ENCODE results near the gene CUL5. TPM values are rescaled to one million over a fixed set of nuclear protein-coding genes. Genes with fewer than 3 reads are reported as not detected.

Gene CUL5
- total RNA-seq, 1 experiment from 2014 or later = 37.7 TPM

GRCh38 chr11:107961480-107961879 is 47.2 kb upstream of the CUL5 start:
- Histone ChIP-seq H3K4me1 (ENCODE audit: insufficient read depth, low read length) (no peaks in the 10 kb centered on the region), H3K9me3 (ENCODE audit: control insufficient read depth, low read depth, low read length) (no peaks in the 10 kb centered on the region), H2BK20ac (ENCODE audit: low read depth, low read length, poor library complexity, severe bottlenecking) (no peak overlapping the region), H2BK5ac (ENCODE audit: insufficient read length, low read length) (no peak overlapping the region), H3K27me3 (ENCODE audit: insufficient read depth, low read length) (no peaks in the 10 kb centered on the region), H4K20me1 (ENCODE audit: control insufficient read depth, insufficient read depth, insufficient read length) (no peaks in the 10 kb centered on the region), H4K8ac (replicated peaks; ENCODE audit: insufficient read length, low read depth, low read length) (no peak overlapping the region), H3K23ac (ENCODE audit: insufficient read length, low read depth, low read length) (no peak overlapping the region), H4K91ac (ENCODE audit: insufficient read length, low read depth, low read length) (no peak overlapping the region), H2BK120ac (ENCODE audit: low read depth, low read length, poor library complexity, severe bottlenecking) (no peak overlapping the region), H2AFZ (ENCODE audit: low read length) (no peak overlapping the region), H3T11ph (ENCODE audit: low read length) (no peak overlapping the region), H2AK5ac (ENCODE audit: insufficient read length, low read length) (no peak overlapping the region), H3K56ac (ENCODE audit: insufficient read length, low read depth, low read length) (no peak overlapping the region), H3K4me2 (ENCODE audit: insufficient read depth, insufficient read length, low read length) (no peak overlapping the region), H3K23me2 (ENCODE audit: insufficient read length, low read depth, low read length, poor library complexity, severe bottlenecking) (no peaks in the 10 kb centered on the region), H3K79me2 (ENCODE audit: insufficient read depth, low read length) (no peaks in the 10 kb centered on the region), H3K4ac (ENCODE audit: low read depth, low read length) (no peak overlapping the region), H3K9ac (ENCODE audit: extremely low read depth, insufficient read length, low read length) (no peak overlapping the region), H3K79me1 (ENCODE audit: insufficient read depth, low read depth, low read length, poor library complexity, severe bottlenecking) (no peaks in the 10 kb centered on the region), H2BK12ac (ENCODE audit: insufficient read length, low read depth, low read length) (no peak overlapping the region), H4K5ac (ENCODE audit: insufficient read length, low read depth, low read length) (no peak overlapping the region), H3K14ac (ENCODE audit: insufficient read depth, low read length) (no peak overlapping the region), H2BK15ac (ENCODE audit: low read depth, low read length) (no peak overlapping the region), H3K18ac (ENCODE audit: insufficient read length, low read depth, low read length) (no peak overlapping the region), H3K27ac (ENCODE audit: insufficient read length, low read depth, low read length) (no peak overlapping the region)
- Mint-ChIP-seq H3K36me3 (ENCODE audit: insufficient read depth in 1 of 3, low read depth in 3 of 3) (peaks cover 4 to 21% (median 15%) of the 10 kb centered on the region in 3 experiments; a peak in 5 of 7 replicates), H3K9me3 (no peaks in the 10 kb centered on the region), H3K4me3 (no peak overlapping the region), H3K27ac (no peak overlapping the region), H3K4me1 (peaks cover 0 to 18% of the 10 kb centered on the region in 2 experiments; a peak in 3 of 4 replicates), H3K27me3 (ENCODE audit: low read depth) (no peaks in the 10 kb centered on the region)
- no CpG with 5 or more reads among the region's 3 CpGs for WGBS (ENCODE audit: extremely low coverage, insufficient read length, low lambda C conversion rate)
- no peak for DNase-seq
- TF ChIP-seq CTCF (conservative IDR thresholded peaks at IDR 0.05) = no peak
